H9 (cell line): Measurements from ENCODE around the gene PTCD1. TPM values are rescaled to one million over a fixed set of nuclear protein-coding genes. Genes with fewer than 3 reads are reported as not detected.
A peak's percentile ranks its signal among the peaks of the same experiment; 100 is the strongest.

Source experiments
- DNase-seq: peaks from one replicate; pipeline ENCODE4 v3.0.0-alpha.2; 2017
- H2AFZ ChIP-seq: one replicate; pipeline ENCODE4 v1.6.1; 2013; ENCODE audit warnings: mild to moderate bottlenecking, low read length, control low read depth, moderate library complexity
- H2AK5ac ChIP-seq: 2 replicates; pipeline ENCODE4 v1.6.1; 2013; ENCODE audit warnings: low read length, control low read depth, mixed read lengths; ENCODE audit not compliant: insufficient read length
- H2BK120ac ChIP-seq: one replicate; pipeline ENCODE4 v1.6.1; 2013; ENCODE audit warnings: low read depth, mild to moderate bottlenecking, low read length, control low read depth, inconsistent platforms; ENCODE audit not compliant: poor library complexity, severe bottlenecking
- H2BK12ac ChIP-seq: 2 replicates; pipeline ENCODE4 v1.6.1; 2013; ENCODE audit warnings: low read length, control low read depth, mixed read lengths, low read depth; ENCODE audit not compliant: insufficient read length
- H2BK15ac ChIP-seq: 2 replicates; pipeline ENCODE4 v1.6.1; 2013; ENCODE audit warnings: low read depth, low read length, control low read depth
- H2BK20ac ChIP-seq: one replicate; pipeline ENCODE4 v1.6.1; 2013; ENCODE audit warnings: low read depth, mild to moderate bottlenecking, low read length, control low read depth, inconsistent platforms; ENCODE audit not compliant: poor library complexity, severe bottlenecking
- H2BK5ac ChIP-seq: 2 replicates; pipeline ENCODE4 v1.6.1; 2013; ENCODE audit warnings: low read length, control low read depth, mixed read lengths; ENCODE audit not compliant: insufficient read length
- H3K14ac ChIP-seq: 2 replicates; pipeline ENCODE4 v1.6.1; 2013; ENCODE audit warnings: low read length, control low read depth; ENCODE audit not compliant: insufficient read depth
- H3K18ac ChIP-seq: 2 replicates; pipeline ENCODE4 v1.6.1; 2013; ENCODE audit warnings: low read depth, mild to moderate bottlenecking, mixed read lengths, low read length, control low read depth; ENCODE audit not compliant: insufficient read length
- H3K23ac ChIP-seq: 2 replicates; pipeline ENCODE4 v1.6.1; 2013; ENCODE audit warnings: low read length, control low read depth, mixed read lengths, low read depth; ENCODE audit not compliant: insufficient read length
- H3K23me2 ChIP-seq: 2 replicates; pipeline ENCODE4 v1.6.1; 2013; ENCODE audit warnings: low read depth, mild to moderate bottlenecking, mixed read lengths, low read length, control low read depth; ENCODE audit not compliant: insufficient read length, poor library complexity, severe bottlenecking
- H3K27ac ChIP-seq: 2 replicates; pipeline ENCODE4 v1.5.1; 2013; ENCODE audit warnings: low read length, control low read depth, mixed read lengths, low read depth; ENCODE audit not compliant: insufficient read length
- H3K27me3 ChIP-seq: 2 replicates; pipeline ENCODE4 v1.6.1; 2013; ENCODE audit warnings: low read length, control low read depth, inconsistent platforms; ENCODE audit not compliant: insufficient read depth
- H3K4ac ChIP-seq: 2 replicates; pipeline ENCODE4 v1.6.1; 2013; ENCODE audit warnings: low read depth, mild to moderate bottlenecking, control low read depth, inconsistent platforms, low read length, moderate library complexity
- H3K4me1 ChIP-seq: 2 replicates; pipeline ENCODE4 v1.6.1; 2013; ENCODE audit warnings: low read length, control low read depth, inconsistent platforms; ENCODE audit not compliant: insufficient read depth
- H3K4me2 ChIP-seq: 2 replicates; pipeline ENCODE4 v1.6.1; 2013; ENCODE audit warnings: low read length, control low read depth, mixed read lengths; ENCODE audit not compliant: insufficient read length, insufficient read depth
- H3K56ac ChIP-seq: 2 replicates; pipeline ENCODE4 v1.6.1; 2013; ENCODE audit warnings: low read depth, mild to moderate bottlenecking, mixed read lengths, low read length, control low read depth; ENCODE audit not compliant: insufficient read length
- H3K79me1 ChIP-seq: 2 replicates; pipeline ENCODE4 v1.6.1; 2013; ENCODE audit warnings: low read depth, mild to moderate bottlenecking, moderate library complexity, low read length, control low read depth, inconsistent platforms; ENCODE audit not compliant: insufficient read depth, poor library complexity, severe bottlenecking
- H3K79me2 ChIP-seq: 2 replicates; pipeline ENCODE4 v1.6.1; 2013; ENCODE audit warnings: low read length, control low read depth, inconsistent platforms; ENCODE audit not compliant: insufficient read depth
- H3K9ac ChIP-seq: 2 replicates; pipeline ENCODE4 v1.6.1; 2013; ENCODE audit warnings: low read length, control low read depth, mixed read lengths; ENCODE audit not compliant: insufficient read length; ENCODE audit errors: extremely low read depth
- H3K9me3 ChIP-seq: one replicate; pipeline ENCODE4 v1.6.1; 2013; ENCODE audit warnings: low read depth, low read length, inconsistent platforms; ENCODE audit not compliant: control insufficient read depth
- H3T11ph ChIP-seq: one replicate; pipeline ENCODE4 v1.6.1; 2013; ENCODE audit warnings: mild to moderate bottlenecking, low read length, control low read depth, inconsistent platforms
- H4K20me1 ChIP-seq: one replicate; pipeline ENCODE4 v1.6.1; 2013; ENCODE audit not compliant: control insufficient read depth, insufficient read length, insufficient read depth
- H4K5ac ChIP-seq: 2 replicates; pipeline ENCODE4 v1.6.1; 2013; ENCODE audit warnings: low read depth, mild to moderate bottlenecking, mixed read lengths, low read length, control low read depth; ENCODE audit not compliant: insufficient read length
- H4K8ac ChIP-seq: replicated peaks from 2 replicates; pipeline ENCODE4 v1.6.1; 2013; ENCODE audit warnings: low read length, control low read depth, mixed read lengths, low read depth; ENCODE audit not compliant: insufficient read length
- H4K91ac ChIP-seq: 2 replicates; pipeline ENCODE4 v1.6.1; 2013; ENCODE audit warnings: low read depth, mild to moderate bottlenecking, moderate library complexity, mixed read lengths, low read length, control low read depth; ENCODE audit not compliant: insufficient read length
- H3K27ac Mint-ChIP-seq, 3 experiments: 2 replicates in 2 of 3; 3 replicates in 1 of 3; pipeline ENCODE4 v1.8.0; 2020 to 2021; ENCODE audit warnings: mixed read lengths in 3 of 3, mild to moderate bottlenecking in 1 of 3, moderate library complexity in 1 of 3
- H3K27me3 Mint-ChIP-seq: 2 replicates; pipeline ENCODE4 v1.8.0; 2021; ENCODE audit warnings: low read depth, mild to moderate bottlenecking, moderate library complexity, mixed read lengths
- H3K36me3 Mint-ChIP-seq, 3 experiments: 2 replicates in 2 of 3; 3 replicates in 1 of 3; pipeline ENCODE4 v1.8.0; 2020 to 2021; ENCODE audit warnings: low read depth in 3 of 3, mixed read lengths in 3 of 3; ENCODE audit not compliant: insufficient read depth in 1 of 3
- H3K4me1 Mint-ChIP-seq, 2 experiments: 2 replicates each; pipeline ENCODE4 v1.8.0; 2020; ENCODE audit warnings: mixed read lengths in 2 of 2
- H3K4me3 Mint-ChIP-seq, 2 experiments: 2 replicates in 1 of 2; 3 replicates in 1 of 2; pipeline ENCODE4 v1.8.0; 2020 to 2021; ENCODE audit warnings: mild to moderate bottlenecking in 2 of 2, mixed read lengths in 2 of 2, moderate library complexity in 1 of 2
- H3K9me3 Mint-ChIP-seq, 2 experiments: 2 replicates in 1 of 2; 3 replicates in 1 of 2; pipeline ENCODE4 v1.8.0; 2020; ENCODE audit warnings: mild to moderate bottlenecking in 2 of 2, mixed read lengths in 2 of 2, moderate library complexity in 1 of 2
- WGBS: extraction: QIAGEN DNeasy Blood & Tissue Kit; methylation state at CpG from one replicate; pipeline ENCODE4 v1.1.7; 2013; ENCODE audit warnings: missing lambda C conversion rate, low lambda C conversion rate, mixed read lengths; ENCODE audit not compliant: insufficient read length; ENCODE audit errors: extremely low coverage; 5-methylcytosine and 5-hydroxymethylcytosine counted together
- total RNA-seq: library from RNA; stranded (reverse); gene quantifications from 2 replicates; pipeline ENCODE4 v1.2.1, GENCODE V29; 2021
- TF ChIP-seq, protein P1 (sequence below): fragments of 200-600 bp; sonication (generic); conservative IDR thresholded peaks from 3 replicates; pipeline ENCODE4 v1.8.0; 2021; ENCODE audit warnings: antibody characterized with exemption, mild to moderate bottlenecking

Gene PTCD1
- total RNA-seq, 1 experiment from 2014 or later: 12.8 TPM

DNA sequence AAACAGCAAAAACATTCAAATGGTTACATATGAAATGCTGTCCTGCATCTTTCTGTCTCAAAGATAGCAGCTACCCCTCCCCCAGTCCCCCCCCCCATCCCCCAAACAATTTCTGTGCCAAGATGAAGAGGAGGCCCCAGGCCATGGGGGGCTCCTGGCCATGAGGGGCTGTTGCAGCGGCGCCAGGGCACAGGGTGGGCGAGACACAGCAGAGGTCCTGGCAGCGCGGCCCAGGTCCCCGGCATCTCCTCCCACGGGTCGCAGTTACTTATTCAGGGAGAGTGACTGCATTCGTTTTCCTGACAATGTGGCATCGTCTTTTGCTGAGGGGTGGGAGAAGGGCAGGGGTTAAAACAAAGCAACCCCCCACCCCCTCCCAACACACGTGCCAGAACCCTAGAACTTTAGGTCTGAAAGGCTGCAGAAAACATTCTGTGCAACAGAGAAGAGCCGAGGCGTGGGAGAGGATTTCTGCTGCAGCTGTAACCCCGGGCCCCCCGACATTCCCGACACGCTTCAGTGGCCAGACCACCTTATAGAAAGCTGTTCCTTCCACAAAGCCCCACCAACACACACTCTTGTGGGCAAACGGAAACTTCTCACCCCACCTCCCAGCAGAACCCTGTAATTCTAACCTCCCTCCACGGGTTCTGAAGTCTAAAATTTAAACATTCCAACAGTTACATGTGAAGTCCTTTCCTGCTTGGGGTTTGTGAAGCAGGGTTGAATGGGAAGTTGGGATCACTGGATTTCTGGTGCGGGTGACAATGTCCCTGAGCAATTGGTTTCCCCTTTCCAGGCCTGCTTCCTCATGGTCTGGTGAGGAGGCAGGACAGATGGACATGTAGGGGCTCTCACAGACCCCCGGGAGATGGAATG is 41.9 kb downstream of the PTCD1 start:
- Histone ChIP-seq H2BK12ac (no peak overlapping the region), H3K4me1 (peaks cover 2% of the 10 kb centered on the region; the same call in 1 of the 2 replicates), H3K79me1 (no peaks in the 10 kb centered on the region), H2BK5ac (no peak overlapping the region), H4K91ac (no peak overlapping the region), H3K27ac (no peak overlapping the region), H3K23me2 (peaks cover 11% of the 10 kb centered on the region), H3K23ac (no peak overlapping the region), H3K4ac (no peak overlapping the region), H3K14ac (no peak overlapping the region), H3K18ac (no peak overlapping the region), H2AK5ac (no peak overlapping the region), H2AFZ (no peak overlapping the region), H3K9ac (no peak overlapping the region), H4K5ac (no peak overlapping the region), H3K4me2 (no peak overlapping the region), H4K8ac (no peak overlapping the region), H2BK120ac (no peak overlapping the region), H3K9me3 (no peaks in the 10 kb centered on the region), H2BK20ac (no peak overlapping the region), H4K20me1 (no peaks in the 10 kb centered on the region), H3K56ac (no peak overlapping the region), H3K27me3 (no peaks in the 10 kb centered on the region), H2BK15ac (no peak overlapping the region), H3T11ph (no peak overlapping the region), H3K79me2 (no peaks in the 10 kb centered on the region)
- Mint-ChIP-seq H3K27ac (peak overlapping the region in 2 of 3 experiments; percentile 40 to 77; a peak in 2 of 7 replicates), H3K4me3 (no peak overlapping the region), H3K27me3 (peaks cover 1% of the 10 kb centered on the region; the same call in 1 of the 2 replicates), H3K9me3 (no peaks in the 10 kb centered on the region), H3K4me1 (peaks cover 13 to 14% of the 10 kb centered on the region in 2 experiments), H3K36me3 (peaks cover 38 to 82% (median 63%) of the 10 kb centered on the region in 3 experiments)
- TF ChIP-seq, protein P1, sequence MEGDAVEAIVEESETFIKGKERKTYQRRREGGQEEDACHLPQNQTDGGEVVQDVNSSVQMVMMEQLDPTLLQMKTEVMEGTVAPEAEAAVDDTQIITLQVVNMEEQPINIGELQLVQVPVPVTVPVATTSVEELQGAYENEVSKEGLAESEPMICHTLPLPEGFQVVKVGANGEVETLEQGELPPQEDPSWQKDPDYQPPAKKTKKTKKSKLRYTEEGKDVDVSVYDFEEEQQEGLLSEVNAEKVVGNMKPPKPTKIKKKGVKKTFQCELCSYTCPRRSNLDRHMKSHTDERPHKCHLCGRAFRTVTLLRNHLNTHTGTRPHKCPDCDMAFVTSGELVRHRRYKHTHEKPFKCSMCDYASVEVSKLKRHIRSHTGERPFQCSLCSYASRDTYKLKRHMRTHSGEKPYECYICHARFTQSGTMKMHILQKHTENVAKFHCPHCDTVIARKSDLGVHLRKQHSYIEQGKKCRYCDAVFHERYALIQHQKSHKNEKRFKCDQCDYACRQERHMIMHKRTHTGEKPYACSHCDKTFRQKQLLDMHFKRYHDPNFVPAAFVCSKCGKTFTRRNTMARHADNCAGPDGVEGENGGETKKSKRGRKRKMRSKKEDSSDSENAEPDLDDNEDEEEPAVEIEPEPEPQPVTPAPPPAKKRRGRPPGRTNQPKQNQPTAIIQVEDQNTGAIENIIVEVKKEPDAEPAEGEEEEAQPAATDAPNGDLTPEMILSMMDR: no peak
- DNase-seq: no peak
- WGBS: no CpG with 5 or more reads among the region's 21 CpGs
